IMR-90 (cell line): ENCODE measurements around the gene CLDN7. TPM values are rescaled to one million over a fixed set of nuclear protein-coding genes. Genes with fewer than 3 reads are reported as not detected.

Experiments used
- ATAC-seq: fragments of 200-7000 bp; cut with Tn5 transposase; 2 replicates; pipeline ENCODE4 v1.9.1; 2020; ENCODE audit warnings: low read depth, mild to moderate bottlenecking, moderate library complexity
- BruUV-seq: library from RNA; stranded (reverse); fragments of 400-500 nt; replicated peaks from 2 replicates; lab custom pipeline; 2021; lab: Mats Ljungman, UMichigan
- CTCF ChIA-PET: fragments of 300-600 bp; formaldehyde crosslinking; extraction: SDS; loops from one replicate; lab custom pipeline; 2021; ENCODE audit warnings: antibody characterized with exemption; lab: Yijun Ruan, JAX
- POLR2A ChIA-PET: fragments of 300-600 bp; sonication (Branson Sonifier 250); formaldehyde crosslinking; loops from one replicate; lab custom pipeline; 2022; ENCODE audit warnings: antibody characterized with exemption; ENCODE audit not compliant: unreplicated experiment; lab: Charles Lee
- DNase-seq: peaks from one replicate; pipeline ENCODE4 v3.0.0; 2013
- H2AFZ ChIP-seq: replicated peaks from 2 replicates; pipeline ENCODE3; 2013; ENCODE audit warnings: low read length, mild to moderate bottlenecking; ENCODE audit not compliant: poor library complexity
- H2AK5ac ChIP-seq: 2 replicates; pipeline ENCODE4 v1.6.1; 2013; ENCODE audit warnings: low read depth, low read length, inconsistent platforms
- H2AK9ac ChIP-seq: replicated peaks from 2 replicates; pipeline ENCODE3; 2013; ENCODE audit warnings: mild to moderate bottlenecking, low read depth, low read length, moderate library complexity; ENCODE audit not compliant: poor library complexity
- H2BK120ac ChIP-seq: 2 replicates; pipeline ENCODE4 v1.6.1; 2013; ENCODE audit warnings: low read depth, low read length, inconsistent platforms
- H2BK15ac ChIP-seq: 3 replicates; pipeline ENCODE4 v1.6.1; 2013; ENCODE audit warnings: low read depth, low read length, inconsistent platforms
- H2BK20ac ChIP-seq: 2 replicates; pipeline ENCODE4 v1.6.1; 2013; ENCODE audit warnings: low read depth, mild to moderate bottlenecking, inconsistent platforms, low read length, moderate library complexity
- H2BK5ac ChIP-seq: 2 replicates; pipeline ENCODE4 v1.6.1; 2013; ENCODE audit warnings: mild to moderate bottlenecking, low read depth, low read length, inconsistent platforms; ENCODE audit not compliant: poor library complexity, severe bottlenecking
- H3K14ac ChIP-seq: replicated peaks from 2 replicates; pipeline ENCODE4 v1.6.1; 2013; ENCODE audit warnings: low read depth, low read length, inconsistent platforms
- H3K18ac ChIP-seq: 2 replicates; pipeline ENCODE4 v1.6.1; 2013; ENCODE audit warnings: low read depth, low read length, control low read depth
- H3K23ac ChIP-seq: 2 replicates; pipeline ENCODE4 v1.6.1; 2013; ENCODE audit warnings: low read depth, low read length, inconsistent platforms
- H3K27ac ChIP-seq: 2 replicates; pipeline ENCODE4 v1.5.1; 2013; ENCODE audit warnings: mild to moderate bottlenecking, control low read depth, low read length; ENCODE audit not compliant: insufficient read depth
- H3K27me3 ChIP-seq: 2 replicates; pipeline ENCODE4 v1.6.1; 2013; ENCODE audit warnings: low read length; ENCODE audit not compliant: control insufficient read depth, insufficient read depth
- H3K36me3 ChIP-seq: 2 replicates; pipeline ENCODE4 v1.6.1; 2013; ENCODE audit warnings: low read length, mixed read lengths; ENCODE audit not compliant: control insufficient read depth, insufficient read depth
- H3K4ac ChIP-seq: 2 replicates; pipeline ENCODE4 v1.6.1; 2013; ENCODE audit warnings: low read depth, low read length, inconsistent platforms
- H3K4me1 ChIP-seq: 2 replicates; pipeline ENCODE4 v1.6.1; 2013; ENCODE audit warnings: low read length, mixed read lengths; ENCODE audit not compliant: control insufficient read depth, insufficient read depth
- H3K4me2 ChIP-seq: 2 replicates; pipeline ENCODE4 v1.6.1; 2013; ENCODE audit warnings: low read depth, mild to moderate bottlenecking, control low read depth, low read length, moderate library complexity
- H3K4me3 ChIP-seq: 2 replicates; pipeline ENCODE4 v1.5.1; 2013; ENCODE audit warnings: low read depth, mild to moderate bottlenecking, control low read depth, low read length, moderate library complexity; ENCODE audit not compliant: insufficient read depth
- H3K56ac ChIP-seq: 2 replicates; pipeline ENCODE4 v1.6.1; 2013; ENCODE audit warnings: low read length, inconsistent platforms; ENCODE audit not compliant: insufficient read depth; ENCODE audit errors: extremely low read depth
- H3K79me1 ChIP-seq, 2 experiments: 2 replicates each; pipeline ENCODE4 v1.6.1; 2013; ENCODE audit warnings: low read length in 2 of 2, inconsistent platforms in 1 of 2, low read depth in 1 of 2
- H3K9ac ChIP-seq: 2 replicates; pipeline ENCODE4 v1.6.1; 2013; ENCODE audit warnings: low read depth, low read length, control low read depth
- H3K9me1 ChIP-seq: 2 replicates; pipeline ENCODE4 v1.6.1; 2013; ENCODE audit warnings: low read length, inconsistent platforms; ENCODE audit not compliant: insufficient read depth
- H3K9me3 ChIP-seq: 2 replicates; pipeline ENCODE4 v1.6.1; 2013; ENCODE audit warnings: low read length; ENCODE audit not compliant: control insufficient read depth, insufficient read depth
- H4K20me1 ChIP-seq: 2 replicates; pipeline ENCODE4 v1.6.1; 2013; ENCODE audit warnings: low read length, inconsistent platforms; ENCODE audit not compliant: insufficient read depth
- H4K5ac ChIP-seq: 2 replicates; pipeline ENCODE4 v1.6.1; 2013; ENCODE audit warnings: mild to moderate bottlenecking, low read depth, low read length, control low read depth
- H4K8ac ChIP-seq, 2 experiments: 2 replicates each; pipeline ENCODE4 v1.6.1; 2013; ENCODE audit warnings: low read depth in 2 of 2, low read length in 2 of 2, control low read depth in 1 of 2, inconsistent platforms in 1 of 2
- H4K91ac ChIP-seq: 2 replicates; pipeline ENCODE4 v1.6.1; 2013; ENCODE audit warnings: low read depth, low read length, inconsistent platforms; ENCODE audit not compliant: insufficient read depth
- CEBPB ChIP-seq: IDR thresholded peaks from 2 replicates; pipeline ENCODE4 v1.6.1; 2012; ENCODE audit warnings: low read depth, low read length, improper control_type of control experiment
- CHD1 ChIP-seq: IDR thresholded peaks from 2 replicates; pipeline ENCODE4 v1.6.1; 2012; ENCODE audit warnings: low read depth, low read length, improper control_type of control experiment
- MAZ ChIP-seq: IDR thresholded peaks from 2 replicates; pipeline ENCODE4 v1.6.1; 2012; ENCODE audit warnings: low read depth, mild to moderate bottlenecking, low read length, improper control_type of control experiment, moderate library complexity, borderline replicate concordance
- RAD21 ChIP-seq: IDR thresholded peaks from 2 replicates; pipeline ENCODE4 v1.6.1; 2012; ENCODE audit warnings: low read length, improper control_type of control experiment
- WGBS, 2 experiments: methylation state at CpG; one replicate each; pipeline versions ENCODE4 v1.1.5 to v1.1.7; 2013; ENCODE audit warnings: missing lambda C conversion rate in 2 of 2; ENCODE audit not compliant: insufficient read length in 1 of 2; ENCODE audit errors: extremely low coverage in 2 of 2; 5-methylcytosine and 5-hydroxymethylcytosine counted together
- dilution Hi-C: fragments of 300-500 bp; cut with HindIII; formaldehyde crosslinking; loops from one replicate; pipeline ENCODE4 v1.14.3; 2018; ENCODE audit warnings: low sequenced_read_pairs; ENCODE audit not compliant: unreplicated experiment
- in situ Hi-C: fragments of 300-500 bp; cut with MboI; formaldehyde crosslinking; loops from 3 replicates; pipeline ENCODE4 v1.14.3; 2019; ENCODE audit warnings: low sequenced_read_pairs, inconsistent platforms, mixed read lengths
- intact Hi-C: fragments of 100-400 bp; cut with micrococcal nuclease; formaldehyde crosslinking; loops from 2 replicates; pipeline ENCODE4 v1.10.0; 2022
- polyA plus RNA-seq, 3 experiments: library from polyadenylated mRNA; depleted of rRNA; stranded (reverse); fragments of >200 nt; gene quantifications; 2 replicates each; pipeline ENCODE4 v1.2.3, GENCODE V29; 2012; ENCODE audit warnings: low replicate concordance in 1 of 3
- total RNA-seq: library from RNA; depleted of rRNA; stranded (reverse); fragments of >200 nt; gene quantifications from 2 replicates; pipeline ENCODE4 v1.2.3, GENCODE V29; 2012
- TF ChIP-seq, protein P1 (sequence below): conservative IDR thresholded peaks from 2 replicates; pipeline ENCODE4 v1.5.1; 2012; ENCODE audit warnings: mild to moderate bottlenecking, low read depth, low read length, improper control_type of control experiment
- TF ChIP-seq, protein P2 (sequence below): fragments of 150-350 bp; IDR thresholded peaks from 2 replicates; pipeline ENCODE4 v1.6.1; 2017; ENCODE audit warnings: mild to moderate bottlenecking, antibody characterized with exemption, low read length, low read depth

The CLDN7 gene
- total and polyA plus RNA-seq, 2 of the 4 experiments (the other 2 are of a cell fraction), result 1.4 TPM

DNA sequence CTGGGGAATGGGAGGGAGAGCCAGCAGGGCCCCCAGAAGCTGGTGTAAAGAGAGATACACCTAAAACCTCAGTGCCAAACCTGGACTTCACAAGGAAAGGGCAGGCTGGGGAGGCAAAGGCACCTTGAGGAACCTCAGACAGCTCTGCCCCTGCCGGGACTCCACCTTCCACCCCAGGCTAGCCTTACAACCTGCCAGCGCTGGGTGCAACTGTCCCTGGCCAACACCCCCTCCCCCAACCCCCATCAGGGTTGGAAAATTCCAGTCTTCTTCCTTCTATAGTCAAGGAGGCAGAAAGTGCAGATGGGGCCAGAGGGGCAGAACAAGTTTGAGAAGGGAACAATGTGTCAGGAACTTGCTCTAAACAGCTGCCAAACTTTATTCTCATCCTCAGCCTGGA lies 29.9 kb upstream of the CLDN7 start:
- Histone ChIP-seq H3K4me2 (no peak overlapping the region), H2AFZ (no peak overlapping the region), H3K4ac (no peak overlapping the region), H2BK20ac (no peak overlapping the region), H3K56ac (no peak overlapping the region), H4K91ac (no peak overlapping the region), H4K8ac (no peak overlapping the region), H3K9ac (no peak overlapping the region), H2BK15ac (no peak overlapping the region), H3K79me1 (no peaks in the 10 kb centered on the region), H4K20me1 (0 out of 2 replicates have a peak, but pooled peaks cover 3% of the 10 kb centered on the region), H2BK120ac (no peak overlapping the region), H3K27me3 (peaks cover 70% of the 10 kb centered on the region), H3K36me3 (no peaks in the 10 kb centered on the region), H3K4me1 (peaks cover 3% of the 10 kb centered on the region), H4K5ac (no peak overlapping the region), H3K4me3 (no peak overlapping the region), H3K27ac (no peak overlapping the region), H3K14ac (no peak overlapping the region), H2AK5ac (no peak overlapping the region), H3K18ac (no peak overlapping the region), H2AK9ac (no peak overlapping the region), H3K23ac (no peak overlapping the region), H3K9me3 (no peaks in the 10 kb centered on the region; the same call in 1 of the 2 replicates), H2BK5ac (no peak overlapping the region), H3K9me1 (no peaks in the 10 kb centered on the region; the same call in 1 of the 2 replicates)
- in situ Hi-C loops, result no loop called here
- ATAC-seq (no peak), DNase-seq (no peak)
- intact Hi-C loops, result no loop called here
- TF ChIP-seq, protein P1, sequence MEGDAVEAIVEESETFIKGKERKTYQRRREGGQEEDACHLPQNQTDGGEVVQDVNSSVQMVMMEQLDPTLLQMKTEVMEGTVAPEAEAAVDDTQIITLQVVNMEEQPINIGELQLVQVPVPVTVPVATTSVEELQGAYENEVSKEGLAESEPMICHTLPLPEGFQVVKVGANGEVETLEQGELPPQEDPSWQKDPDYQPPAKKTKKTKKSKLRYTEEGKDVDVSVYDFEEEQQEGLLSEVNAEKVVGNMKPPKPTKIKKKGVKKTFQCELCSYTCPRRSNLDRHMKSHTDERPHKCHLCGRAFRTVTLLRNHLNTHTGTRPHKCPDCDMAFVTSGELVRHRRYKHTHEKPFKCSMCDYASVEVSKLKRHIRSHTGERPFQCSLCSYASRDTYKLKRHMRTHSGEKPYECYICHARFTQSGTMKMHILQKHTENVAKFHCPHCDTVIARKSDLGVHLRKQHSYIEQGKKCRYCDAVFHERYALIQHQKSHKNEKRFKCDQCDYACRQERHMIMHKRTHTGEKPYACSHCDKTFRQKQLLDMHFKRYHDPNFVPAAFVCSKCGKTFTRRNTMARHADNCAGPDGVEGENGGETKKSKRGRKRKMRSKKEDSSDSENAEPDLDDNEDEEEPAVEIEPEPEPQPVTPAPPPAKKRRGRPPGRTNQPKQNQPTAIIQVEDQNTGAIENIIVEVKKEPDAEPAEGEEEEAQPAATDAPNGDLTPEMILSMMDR, result no peak
- TF ChIP-seq CHD1, result no peak
- TF ChIP-seq CEBPB, result no peak
- TF ChIP-seq RAD21, result no peak
- TF ChIP-seq, protein P2, sequence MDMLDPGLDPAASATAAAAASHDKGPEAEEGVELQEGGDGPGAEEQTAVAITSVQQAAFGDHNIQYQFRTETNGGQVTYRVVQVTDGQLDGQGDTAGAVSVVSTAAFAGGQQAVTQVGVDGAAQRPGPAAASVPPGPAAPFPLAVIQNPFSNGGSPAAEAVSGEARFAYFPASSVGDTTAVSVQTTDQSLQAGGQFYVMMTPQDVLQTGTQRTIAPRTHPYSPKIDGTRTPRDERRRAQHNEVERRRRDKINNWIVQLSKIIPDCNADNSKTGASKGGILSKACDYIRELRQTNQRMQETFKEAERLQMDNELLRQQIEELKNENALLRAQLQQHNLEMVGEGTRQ, result no peak
- TF ChIP-seq MAZ, result no peak
- ChIA-PET CTCF (no interaction called here), POLR2A (no interaction called here)
- dilution Hi-C loops, result no loop called here
- BruUV-seq, result no TSS peak
- WGBS, 2 experiments, result no CpG with 5 or more reads among the region's 2 CpGs
